ENCODE data around the gene MYLK2.

The MYLK2 gene

GRCh38 chr20:31872406-31872805, 53.2 kb downstream of the MYLK2 start:
- peaks cover 28% of the 10 kb centered on the region for H3K4me1 ChIP-seq (ENCODE audit: control insufficient read depth, low read length)
- no peaks in the 10 kb centered on the region for H3K9me2 ChIP-seq (replicated peaks; ENCODE audit: control insufficient read depth, low read length)
- no peak overlapping the region for H3K27ac ChIP-seq (ENCODE audit: low read depth, low read length)
- H3K4me3 ChIP-seq (ENCODE audit: low read length): no peak overlapping the region
- no peak overlapping the region for H3K4me2 ChIP-seq (ENCODE audit: low read length)
- H3F3A ChIP-seq (ENCODE audit: control insufficient read depth, insufficient read depth): no peaks in the 10 kb centered on the region; the same call in 1 of the 2 replicates
- H3K79me2 ChIP-seq (ENCODE audit: control insufficient read depth, low read length): no peaks in the 10 kb centered on the region
- H3K36me3 ChIP-seq (ENCODE audit: control insufficient read depth, low read length): no peaks in the 10 kb centered on the region
- no peaks in the 10 kb centered on the region for H4K20me1 ChIP-seq (ENCODE audit: control insufficient read depth, insufficient read depth, low read depth, low read length)
- H3K9me3 ChIP-seq (ENCODE audit: control insufficient read depth, insufficient read depth, low read length): no peaks in the 10 kb centered on the region
- TF ChIP-seq EZH2phosphoT487 (IDR thresholded peaks at IDR 0.05; ENCODE audit: borderline replicate concordance, low read length): no peak
- TF ChIP-seq CTCF (IDR thresholded peaks at IDR 0.05; ENCODE audit: low read depth, low read length, poor library complexity, severe bottlenecking): no peak
- peaks cover 50% of the 10 kb centered on the region for H3K27me3 ChIP-seq (ENCODE audit: control insufficient read depth, low read length)

DNA sequence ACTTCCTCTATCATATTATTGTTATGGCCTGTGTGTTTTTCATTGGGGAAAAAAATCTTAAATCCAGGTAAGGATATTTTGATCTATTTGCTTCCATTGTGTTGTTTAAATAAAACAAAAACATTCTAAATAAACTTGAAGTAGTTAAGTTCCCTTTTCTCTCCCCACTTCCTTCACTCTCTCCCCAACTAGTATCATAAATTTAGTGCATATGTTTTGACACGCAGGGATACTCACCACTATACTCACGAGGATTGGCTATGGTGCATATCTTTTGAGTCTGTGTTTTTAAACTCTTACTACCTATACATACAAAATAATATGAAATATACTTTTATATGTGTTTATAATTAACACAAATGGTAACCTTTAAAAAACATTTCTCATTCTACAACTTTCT, 56.5 kb downstream of the MYLK2 start:
- Histone ChIP-seq H3K4me2 (ENCODE audit: low read length) (no peak overlapping the region), H3K4me1 (ENCODE audit: control insufficient read depth, low read length) (peaks cover 19% of the 10 kb centered on the region), H4K20me1 (ENCODE audit: control insufficient read depth, insufficient read depth, low read depth, low read length) (no peaks in the 10 kb centered on the region), H3K27me3 (ENCODE audit: control insufficient read depth, low read length) (peaks cover 40% of the 10 kb centered on the region), H3F3A (ENCODE audit: control insufficient read depth, insufficient read depth) (no peaks in the 10 kb centered on the region; the same call in 1 of the 2 replicates), H3K36me3 (ENCODE audit: control insufficient read depth, low read length) (no peaks in the 10 kb centered on the region), H3K79me2 (ENCODE audit: control insufficient read depth, low read length) (no peaks in the 10 kb centered on the region), H3K9me2 (replicated peaks; ENCODE audit: control insufficient read depth, low read length) (no peaks in the 10 kb centered on the region), H3K27ac (ENCODE audit: low read depth, low read length) (no peak overlapping the region), H3K9me3 (ENCODE audit: control insufficient read depth, insufficient read depth, low read length) (no peaks in the 10 kb centered on the region), H3K4me3 (ENCODE audit: low read length) (no peak overlapping the region)
- TF ChIP-seq CTCF (IDR thresholded peaks at IDR 0.05; ENCODE audit: low read depth, low read length, poor library complexity, severe bottlenecking) (no peak), EZH2phosphoT487 (IDR thresholded peaks at IDR 0.05; ENCODE audit: borderline replicate concordance, low read length) (no peak)

DNA sequence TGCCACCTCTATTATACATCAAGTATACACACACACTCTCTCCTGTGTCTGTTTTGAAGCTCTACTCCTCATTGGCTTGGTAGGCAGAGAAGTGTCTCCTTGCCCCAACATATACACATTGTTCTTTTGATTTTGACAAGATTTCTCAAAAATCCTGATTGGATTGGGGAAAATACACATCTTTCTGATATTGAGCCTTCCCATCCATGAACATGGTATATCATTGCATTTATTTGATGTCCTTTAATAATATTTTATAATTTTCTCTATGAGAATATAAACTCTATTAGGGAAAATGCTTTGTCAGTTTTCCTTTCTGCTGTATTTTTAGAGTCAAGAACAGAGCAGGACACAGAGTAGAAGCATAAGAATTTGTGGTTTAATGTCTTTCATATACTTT, 58.5 kb downstream of the MYLK2 start:
- no peaks in the 10 kb centered on the region for H3K79me2 ChIP-seq (ENCODE audit: control insufficient read depth, low read length)
- peaks cover 27% of the 10 kb centered on the region for H3K27me3 ChIP-seq (ENCODE audit: control insufficient read depth, low read length)
- no peaks in the 10 kb centered on the region for H3K36me3 ChIP-seq (ENCODE audit: control insufficient read depth, low read length)
- peaks cover 13% of the 10 kb centered on the region for H3K4me1 ChIP-seq (ENCODE audit: control insufficient read depth, low read length)
- no peak overlapping the region for H3K27ac ChIP-seq (ENCODE audit: low read depth, low read length)
- TF ChIP-seq EZH2phosphoT487 (IDR thresholded peaks at IDR 0.05; ENCODE audit: borderline replicate concordance, low read length) (no peak), CTCF (IDR thresholded peaks at IDR 0.05; ENCODE audit: low read depth, low read length, poor library complexity, severe bottlenecking) (no peak)
- no peak overlapping the region for H3K4me3 ChIP-seq (ENCODE audit: low read length)
- no peaks in the 10 kb centered on the region for H3K9me2 ChIP-seq (replicated peaks; ENCODE audit: control insufficient read depth, low read length)
- 0 out of 2 replicates have a peak, but pooled peaks cover 4% of the 10 kb centered on the region for H3F3A ChIP-seq (ENCODE audit: control insufficient read depth, insufficient read depth)
- no peaks in the 10 kb centered on the region for H3K9me3 ChIP-seq (ENCODE audit: control insufficient read depth, insufficient read depth, low read length)
- no peaks in the 10 kb centered on the region for H4K20me1 ChIP-seq (ENCODE audit: control insufficient read depth, insufficient read depth, low read depth, low read length)
- no peak overlapping the region for H3K4me2 ChIP-seq (ENCODE audit: low read length)

All from DOHH2 (cell line).